HepG2 (cell line): ENCODE data around the gene ZBP1. TPM values are rescaled to one million over a fixed set of nuclear protein-coding genes. Genes with fewer than 3 reads are reported as not detected.

Source experiments
- CAMTA2 ChIP-seq: sonication (generic); formaldehyde crosslinking; IDR thresholded peaks from 2 replicates; pipeline ENCODE4 v1.4.0; 2020; ENCODE audit warnings: mild to moderate bottlenecking, missing genetic modification reagents, borderline replicate concordance
- DMTF1 ChIP-seq: sonication (generic); formaldehyde crosslinking; IDR thresholded peaks from 2 replicates; pipeline ENCODE4 v1.4.0; 2020; ENCODE audit warnings: mild to moderate bottlenecking, missing genetic modification reagents
- GMEB2 ChIP-seq: IDR thresholded peaks from 2 replicates; pipeline ENCODE4 v1.6.1; 2016; ENCODE audit warnings: missing biosample characterization, missing genetic modification reagents, low read depth
- HMG20A ChIP-seq: IDR thresholded peaks from 2 replicates; pipeline ENCODE4 v1.6.1; 2016; ENCODE audit warnings: borderline replicate concordance
- HMGA1 ChIP-seq: sonication (generic); formaldehyde crosslinking; conservative IDR thresholded peaks from 2 replicates; pipeline ENCODE4 v1.4.0; 2020; ENCODE audit warnings: missing genetic modification reagents
- MAFG ChIP-seq: sonication (generic); formaldehyde crosslinking; IDR thresholded peaks from 2 replicates; pipeline ENCODE4 v1.5.1; 2020; ENCODE audit warnings: mild to moderate bottlenecking, missing genetic modification reagents
- PRDM4 ChIP-seq: sonication (generic); formaldehyde crosslinking; IDR thresholded peaks from 2 replicates; pipeline ENCODE4 v1.9.0; 2021; ENCODE audit warnings: missing genetic modification reagents, borderline replicate concordance
- PTBP1 ChIP-seq: fragments of 200-400 bp; formaldehyde crosslinking; IDR thresholded peaks from 2 replicates; pipeline ENCODE4 v1.6.1; 2018; ENCODE audit warnings: low read length, low read depth; ENCODE audit not compliant: poor library complexity, severe bottlenecking
- SMAD9 ChIP-seq: sonication (generic); formaldehyde crosslinking; IDR thresholded peaks from 2 replicates; pipeline ENCODE4 v1.5.1; 2020; ENCODE audit warnings: mild to moderate bottlenecking, missing genetic modification reagents
- TFDP2 ChIP-seq: sonication (generic); formaldehyde crosslinking; IDR thresholded peaks from 2 replicates; pipeline ENCODE4 v1.4.0; 2020; ENCODE audit warnings: missing genetic modification reagents
- THAP11 ChIP-seq: IDR thresholded peaks from 2 replicates; pipeline ENCODE4 v1.6.1; 2016; ENCODE audit warnings: missing biosample characterization, missing genetic modification reagents
- ZMAT3 ChIP-seq: sonication (generic); formaldehyde crosslinking; conservative IDR thresholded peaks from 2 replicates; pipeline ENCODE4 v1.7.0; 2021; ENCODE audit warnings: missing genetic modification reagents
- ZNF10 ChIP-seq: sonication (generic); formaldehyde crosslinking; IDR thresholded peaks from 2 replicates; pipeline ENCODE4 v1.4.0; 2020; ENCODE audit warnings: mild to moderate bottlenecking, low read depth, missing genetic modification reagents, borderline replicate concordance
- ZNF101 ChIP-seq: sonication (generic); formaldehyde crosslinking; IDR thresholded peaks from 2 replicates; pipeline ENCODE4 v1.4.0; 2020; ENCODE audit warnings: mild to moderate bottlenecking, low read depth, missing genetic modification reagents, borderline replicate concordance
- ZNF282 ChIP-seq: fragments of 450-650 bp; IDR thresholded peaks from 2 replicates; pipeline ENCODE4 v1.6.1; 2018; ENCODE audit not compliant: partially characterized antibody
- ZNF414 ChIP-seq: sonication (generic); formaldehyde crosslinking; IDR thresholded peaks from 2 replicates; pipeline ENCODE4 v1.5.0; 2020; ENCODE audit warnings: missing genetic modification reagents
- ZNF605 ChIP-seq: sonication (generic); formaldehyde crosslinking; IDR thresholded peaks from 2 replicates; pipeline ENCODE4 v1.8.0; 2022; ENCODE audit warnings: mild to moderate bottlenecking, missing genetic modification reagents
- ZSCAN21 ChIP-seq: sonication (generic); formaldehyde crosslinking; IDR thresholded peaks from 2 replicates; pipeline ENCODE4 v1.8.0; 2022; ENCODE audit warnings: mild to moderate bottlenecking, missing genetic modification reagents, moderate library complexity, borderline replicate concordance
- ZSCAN25 ChIP-seq: sonication (generic); formaldehyde crosslinking; IDR thresholded peaks from 2 replicates; pipeline ENCODE4 v1.8.0; 2022; ENCODE audit warnings: mild to moderate bottlenecking, missing genetic modification reagents
- polyA plus RNA-seq, 8 experiments: library from polyadenylated mRNA; depleted of rRNA in 3 of 8; stranded (reverse) in 7 of 8; unstranded in 1 of 8; fragments of >200 nt; fragmentation: Illumina TruSeq in 4 of 8; extraction: Trizol in 4 of 8; gene quantifications; 2 replicates each; pipeline versions ENCODE4 v1.2.1 to v1.2.3, GENCODE V29; 2011 to 2016; ENCODE audit warnings: low read depth in 4 of 8, missing spikeins in 1 of 8, mixed read lengths in 1 of 8; ENCODE audit not compliant: insufficient read depth in 1 of 8
- total RNA-seq, 5 experiments: library from RNA; depleted of rRNA; stranded (reverse); fragments of >200 nt; fragmentation: Illumina TruSeq; extraction: Trizol; gene quantifications; 2 replicates each; pipeline ENCODE4 v1.2.3, GENCODE V29; 2016; ENCODE audit warnings: low read depth in 1 of 5

The ZBP1 gene
- total and polyA plus RNA-seq, 2 of the 13 experiments (the other 11 are each of a cell fraction or from before 2014, with no cell fraction given): not detected

GRCh38 chr20:57657535-57658446 is 37.6 kb upstream of the ZBP1 start (continued):
- TF ChIP-seq PRDM4 (CRISPR knock-in tag): no peak
- no peak for TF ChIP-seq ZNF605 (CRISPR knock-in tag)
- TF ChIP-seq TFDP2 (CRISPR knock-in tag): peak; percentile 41; the same call in 1 of the 2 replicates
- TF ChIP-seq ZNF414 (CRISPR knock-in tag): no peak
- no peak for TF ChIP-seq HMG20A (CRISPR knock-in tag)
- no peak for TF ChIP-seq CAMTA2 (CRISPR knock-in tag)
- TF ChIP-seq PTBP1: no peak
- no peak for TF ChIP-seq GMEB2
- no peak for TF ChIP-seq ZNF282
- TF ChIP-seq ZNF10: no peak
- TF ChIP-seq THAP11 (CRISPR knock-in tag): no peak
- no peak for TF ChIP-seq ZSCAN21 (CRISPR knock-in tag)
- TF ChIP-seq ZSCAN25 (CRISPR knock-in tag): no peak
- TF ChIP-seq SMAD9 (CRISPR knock-in tag): no peak
- TF ChIP-seq HMGA1 (CRISPR knock-in tag): no peak
- TF ChIP-seq ZNF101: no peak
- peak; percentile 65; the same call in 1 of the 2 replicates for TF ChIP-seq ZMAT3 (CRISPR knock-in tag)
- no peak for TF ChIP-seq DMTF1 (CRISPR knock-in tag)
- TF ChIP-seq MAFG (CRISPR knock-in tag): no peak
